CD14-positive monocyte (primary cell): ENCODE results near the gene RYK. TPM values are rescaled to one million over a fixed set of nuclear protein-coding genes. Genes with fewer than 3 reads are reported as not detected.

ENCODE experiments used
- DNase-seq, 3 donors: peaks; one replicate each; pipeline ENCODE4 v3.0.0-alpha.2; 2011 to 2022
- H2AFZ ChIP-seq: 2 replicates; pipeline ENCODE4 v1.6.0; 2012; ENCODE audit warnings: mild to moderate bottlenecking, low read depth, low read length, inconsistent platforms; ENCODE audit not compliant: insufficient read depth, poor library complexity, severe bottlenecking
- H3K27ac ChIP-seq, 2 donors: 1 replicate in 1 of 2; 2 replicates in 1 of 2; pipeline ENCODE4 v1.5.1; 2012 to 2013; ENCODE audit warnings: low read length in 2 of 2, control low read depth in 1 of 2, inconsistent platforms in 1 of 2, low read depth in 1 of 2, mild to moderate bottlenecking in 1 of 2
- H3K27me3 ChIP-seq, 2 donors: one replicate each; pipeline versions ENCODE4 v1.6.0 to v1.6.1; 2011 to 2013; ENCODE audit warnings: low read length in 2 of 2; ENCODE audit not compliant: control insufficient read depth in 2 of 2, insufficient read depth in 2 of 2
- H3K36me3 ChIP-seq, 2 donors: replicated peaks in 1 of 2; 1 replicate in 1 of 2; 2 replicates in 1 of 2; pipeline versions ENCODE4 v1.5.1 to v1.6.1; 2012 to 2013; ENCODE audit warnings: low read length in 2 of 2, control low read depth in 1 of 2, inconsistent platforms in 1 of 2, mild to moderate bottlenecking in 1 of 2; ENCODE audit not compliant: insufficient read depth in 2 of 2, control insufficient read depth in 1 of 2
- H3K4me1 ChIP-seq, 2 donors: 1 replicate in 1 of 2; 2 replicates in 1 of 2; pipeline versions ENCODE4 v1.5.1 to v1.6.1; 2012 to 2013; ENCODE audit warnings: low read length in 2 of 2, control low read depth in 1 of 2, inconsistent platforms in 1 of 2, mild to moderate bottlenecking in 1 of 2, moderate library complexity in 1 of 2; ENCODE audit not compliant: insufficient read depth in 2 of 2, control insufficient read depth in 1 of 2
- H3K4me2 ChIP-seq: replicated peaks from 2 replicates; pipeline ENCODE3; 2012; ENCODE audit warnings: low read length, moderate library complexity, mild to moderate bottlenecking; ENCODE audit not compliant: poor library complexity, severe bottlenecking; ENCODE audit errors: extremely low read depth
- H3K4me3 ChIP-seq, 3 experiments: fragments of 200-600 bp in 1 of 3; sonication (generic) in 1 of 3; replicated peaks in 1 of 3; 1 replicate in 2 of 3; 2 replicates in 1 of 3; pipeline ENCODE4 v1.5.1; 2011 to 2013; ENCODE audit warnings: low read length in 3 of 3, mild to moderate bottlenecking in 3 of 3, control low read depth in 2 of 3, low read depth in 2 of 3, inconsistent platforms in 1 of 3, moderate library complexity in 1 of 3
- H3K79me2 ChIP-seq: 2 replicates; pipeline ENCODE4 v1.6.0; 2012; ENCODE audit warnings: mild to moderate bottlenecking, control low read depth, inconsistent platforms, low read length, moderate library complexity; ENCODE audit not compliant: insufficient read depth
- H3K9ac ChIP-seq: 2 replicates; pipeline ENCODE4 v1.6.0; 2017; ENCODE audit warnings: low read length, mild to moderate bottlenecking; ENCODE audit not compliant: insufficient read depth, poor library complexity, severe bottlenecking
- H3K9me3 ChIP-seq, 2 donors: replicated peaks in 1 of 2; 1 replicate in 1 of 2; 2 replicates in 1 of 2; pipeline versions ENCODE4 v1.5.1 to v1.6.1; 2012 to 2013; ENCODE audit warnings: low read length in 2 of 2, control low read depth in 1 of 2; ENCODE audit not compliant: control insufficient read depth in 1 of 2, insufficient read depth in 1 of 2
- H4K20me1 ChIP-seq: 2 replicates; pipeline ENCODE4 v1.6.0; 2012; ENCODE audit warnings: mild to moderate bottlenecking, low read length, control low read depth, moderate library complexity; ENCODE audit not compliant: insufficient read depth
- H3K27ac Mint-ChIP-seq, 7 donors: one replicate each; pipeline ENCODE4 v1.8.0; 2020; ENCODE audit warnings: mild to moderate bottlenecking in 7 of 7, mixed read lengths in 7 of 7, moderate library complexity in 6 of 7, inconsistent platforms in 2 of 7
- H3K27me3 Mint-ChIP-seq, 3 donors: one replicate each; pipeline ENCODE4 v1.8.0; 2021 to 2022; ENCODE audit warnings: low read depth in 3 of 3, mild to moderate bottlenecking in 3 of 3, mixed read lengths in 3 of 3, moderate library complexity in 3 of 3, inconsistent platforms in 1 of 3
- H3K36me3 Mint-ChIP-seq, 2 donors: one replicate each; pipeline ENCODE4 v1.8.0; 2020; ENCODE audit warnings: mixed read lengths in 2 of 2, inconsistent platforms in 1 of 2, mild to moderate bottlenecking in 1 of 2
- H3K4me1 Mint-ChIP-seq: one replicate; pipeline ENCODE4 v1.8.0; 2020; ENCODE audit warnings: mild to moderate bottlenecking, mixed read lengths
- H3K4me3 Mint-ChIP-seq, 2 donors: one replicate each; pipeline ENCODE4 v1.8.0; 2020; ENCODE audit warnings: mild to moderate bottlenecking in 2 of 2, mixed read lengths in 2 of 2, moderate library complexity in 1 of 2
- H3K9me3 Mint-ChIP-seq, 7 donors: one replicate each; pipeline ENCODE4 v1.8.0; 2020 to 2022; ENCODE audit warnings: mixed read lengths in 7 of 7, mild to moderate bottlenecking in 6 of 7, moderate library complexity in 6 of 7, inconsistent platforms in 2 of 7
- CTCF ChIP-seq: fragments of 200-600 bp; IDR thresholded peaks from one replicate; pipeline ENCODE4 v1.8.0; 2022; ENCODE audit warnings: antibody characterized with exemption, mild to moderate bottlenecking
- WGBS: methylation state at CpG from one replicate; pipeline ENCODE4 v1.1.5; 2013; ENCODE audit warnings: missing lambda C conversion rate; ENCODE audit not compliant: insufficient coverage; 5-methylcytosine and 5-hydroxymethylcytosine counted together
- intact Hi-C, 2 donors: fragments of 100-400 bp; cut with micrococcal nuclease; formaldehyde crosslinking; loops; one replicate each; pipeline versions ENCODE4 v1.15.0 to v1.15.1; 2023
- polyA plus RNA-seq, 3 donors: library from polyadenylated mRNA; depleted of rRNA in 1 of 3; unstranded in 2 of 3; stranded (reverse) in 1 of 3; fragments of 300-500 nt in 2 of 3; fragments of >200 nt in 1 of 3; fragmentation: Illumina TruSeq in 2 of 3; gene quantifications; 1 replicate in 2 of 3; 2 replicates in 1 of 3; pipeline ENCODE4 v1.2.3, GENCODE V29; 2012 to 2021

Gene RYK
- polyA plus RNA-seq, 3 donors, result 3.5 to 14.2 (median 5.0) TPM

GRCh38 chr3:134132961-134133360 lies 117.7 kb downstream of the RYK start:
- no peak overlapping the region for H3K9ac ChIP-seq

GRCh38 chr3:134126153-134126552 lies 124.5 kb downstream of the RYK start:
- no CpG with 5 or more reads among the region's 1 CpG for WGBS
- Histone ChIP-seq H3K79me2 (no peaks in the 10 kb centered on the region), H3K27me3 (no peaks in the 10 kb centered on the region), H3K9ac (no peak overlapping the region), H3K36me3 (no peaks in the 10 kb centered on the region), H3K9me3 (peaks cover 15 to 17% of the 10 kb centered on the region in 2 donors), H3K4me2 (no peak overlapping the region), H3K4me3 (no peak overlapping the region), H4K20me1 (no peaks in the 10 kb centered on the region), H3K27ac (no peak overlapping the region), H3K4me1 (no peaks in the 10 kb centered on the region), H2AFZ (no peak overlapping the region)
- H3K36me3 Mint-ChIP-seq, result no peaks in the 10 kb centered on the region
- H3K27me3 Mint-ChIP-seq, result peaks cover 0 to 3% (median 0%) of the 10 kb centered on the region in 3 donors
- no peak overlapping the region for H3K4me3 Mint-ChIP-seq
- no peak for DNase-seq
- H3K9me3 Mint-ChIP-seq, result peaks cover 8 to 28% (median 18%) of the 10 kb centered on the region in 7 donors
- intact Hi-C loops, result no loop called here
- peaks cover 2% of the 10 kb centered on the region for H3K4me1 Mint-ChIP-seq
- no peak overlapping the region for H3K27ac Mint-ChIP-seq
- TF ChIP-seq CTCF, result no peak

More at GRCh38 chr3:134132961-134133360, 117.7 kb downstream of the RYK start:
- peaks cover 5 to 26% (median 17%) of the 10 kb centered on the region in 7 donors for H3K9me3 Mint-ChIP-seq
- WGBS, result 65% methylated on average over 2 of the region's 3 CpGs
- Histone ChIP-seq H3K27ac (no peak overlapping the region), H3K4me2 (no peak overlapping the region), H2AFZ (no peak overlapping the region), H3K9me3 (peaks cover 0 to 5% of the 10 kb centered on the region in 2 donors), H3K79me2 (no peaks in the 10 kb centered on the region), H3K36me3 (no peaks in the 10 kb centered on the region), H3K4me1 (no peaks in the 10 kb centered on the region), H3K27me3 (no peaks in the 10 kb centered on the region), H3K4me3 (no peak overlapping the region), H4K20me1 (no peaks in the 10 kb centered on the region)
- H3K36me3 Mint-ChIP-seq, result no peaks in the 10 kb centered on the region
- H3K27ac Mint-ChIP-seq, result no peak overlapping the region
- intact Hi-C loops, result no loop called here
- peaks cover 0 to 3% (median 0%) of the 10 kb centered on the region in 3 donors for H3K27me3 Mint-ChIP-seq
- peaks cover 5% of the 10 kb centered on the region for H3K4me1 Mint-ChIP-seq
- no peak for TF ChIP-seq CTCF
- H3K4me3 Mint-ChIP-seq, result no peak overlapping the region
- no peak for DNase-seq
